T-cell (primary cell): ENCODE measurements around the gene RNF224. TPM values are rescaled to one million over a fixed set of nuclear protein-coding genes. Genes with fewer than 3 reads are reported as not detected.

Experiments
- ATAC-seq, 4 experiments: fragments of 200-7000 bp in 3 of 4; fragments of 150-1000 bp in 1 of 4; cut with Tn5 transposase; replicated peaks in 1 of 4; 1 replicate in 3 of 4; 2 replicates in 1 of 4; pipeline ENCODE4 v1.10.0; 2021; ENCODE audit warnings: moderate library complexity in 3 of 4, mild to moderate bottlenecking in 2 of 4, moderate number of reproducible peaks in 1 of 4
- CTCF ChIA-PET, 2 donors: fragments of 300-600 bp; sonication (Branson Sonifier 250); formaldehyde crosslinking; loops; one replicate each; lab custom pipeline; 2022; ENCODE audit warnings: antibody characterized with exemption in 2 of 2; lab: Charles Lee
- POLR2A ChIA-PET, 2 donors: fragments of 300-600 bp; sonication (Branson Sonifier 250); formaldehyde crosslinking; loops; one replicate each; lab custom pipeline; 2022; ENCODE audit warnings: antibody characterized with exemption in 2 of 2; lab: Charles Lee
- DNase-seq, 35 experiments: peaks; one replicate each; pipeline versions ENCODE4 v3.0.0 to v3.0.0-alpha.2; 2013 to 2023
- H3K27ac ChIP-seq: one replicate; pipeline ENCODE4 v1.5.1; 2013; ENCODE audit warnings: low read length
- H3K27me3 ChIP-seq, 2 experiments: replicated peaks in 1 of 2; 1 replicate in 1 of 2; 2 replicates in 1 of 2; pipeline versions ENCODE4 v1.6.1 to v1.7.0; 2013; ENCODE audit warnings: low read length in 1 of 2, mixed read lengths in 1 of 2; ENCODE audit not compliant: control insufficient read depth in 2 of 2, insufficient read depth in 2 of 2; ENCODE audit errors: extremely low read depth in 1 of 2
- H3K36me3 ChIP-seq, 2 donors: 1 replicate in 1 of 2; 2 replicates in 1 of 2; pipeline versions ENCODE4 v1.6.1 to v1.7.0; 2013; ENCODE audit warnings: low read length in 1 of 2; ENCODE audit not compliant: control insufficient read depth in 2 of 2, insufficient read depth in 1 of 2; ENCODE audit errors: extremely low read depth in 1 of 2
- H3K4me1 ChIP-seq, 2 experiments: 1 replicate in 1 of 2; 2 replicates in 1 of 2; pipeline versions ENCODE4 v1.6.1 to v1.7.0; 2013; ENCODE audit warnings: low read length in 2 of 2, mixed read lengths in 1 of 2; ENCODE audit not compliant: insufficient read depth in 2 of 2, control insufficient read depth in 1 of 2; ENCODE audit errors: extremely low read depth in 1 of 2
- H3K4me3 ChIP-seq, 2 donors: 1 replicate in 1 of 2; 2 replicates in 1 of 2; pipeline versions ENCODE4 v1.5.1 to v1.7.0; 2013; ENCODE audit warnings: mild to moderate bottlenecking in 2 of 2, low read length in 1 of 2, moderate library complexity in 1 of 2; ENCODE audit not compliant: control insufficient read depth in 1 of 2; ENCODE audit errors: extremely low read depth in 1 of 2
- H3K9me3 ChIP-seq: 2 replicates; pipeline ENCODE4 v1.7.0; 2013
- H3K27ac Mint-ChIP-seq, 2 donors: one replicate each; pipeline ENCODE4 v1.8.0; 2020 to 2021; ENCODE audit warnings: mild to moderate bottlenecking in 2 of 2, mixed read lengths in 2 of 2
- H3K27me3 Mint-ChIP-seq, 2 donors: one replicate each; pipeline ENCODE4 v1.8.0; 2021 to 2022; ENCODE audit warnings: mixed read lengths in 2 of 2
- H3K36me3 Mint-ChIP-seq: one replicate; pipeline ENCODE4 v1.8.0; 2021; ENCODE audit warnings: mixed read lengths
- H3K4me1 Mint-ChIP-seq, 3 donors: one replicate each; pipeline ENCODE4 v1.8.0; 2020 to 2022; ENCODE audit warnings: mixed read lengths in 3 of 3, mild to moderate bottlenecking in 1 of 3
- H3K4me3 Mint-ChIP-seq, 3 donors: one replicate each; pipeline ENCODE4 v1.8.0; 2020 to 2022; ENCODE audit warnings: mild to moderate bottlenecking in 3 of 3, mixed read lengths in 3 of 3, moderate library complexity in 3 of 3
- H3K9me3 Mint-ChIP-seq, 3 donors: one replicate each; pipeline ENCODE4 v1.8.0; 2020 to 2022; ENCODE audit warnings: mixed read lengths in 3 of 3
- WGBS: methylation state at CpG from one replicate; pipeline ENCODE4 v1.1.5; 2013; ENCODE audit warnings: missing lambda C conversion rate; ENCODE audit not compliant: insufficient coverage; 5-methylcytosine and 5-hydroxymethylcytosine counted together
- total RNA-seq, 35 experiments: library from RNA in 6 of 35; stranded (reverse) in 6 of 35; fragments of 120-200 nt in 1 of 35; gene quantifications; one replicate each; pipeline versions ENCODE4 v1.2.1 to v1.2.4 and lab custom pipeline; 2013 to 2026

The RNF224 gene
- total RNA-seq, 5 donors from 2014 or later (not counting 1 experiment from before 2014, with no cell fraction given): not detected

GRCh38 chr9:137251194-137251461 lies 23.8 kb downstream of the RNF224 start, which contains the start of gene STPG3:
Gene STPG3 (plus strand): TSS chr9:137251286. CDS start chr9:137251287, 1 bp downstream.
- H3K36me3 ChIP-seq: peaks cover 0 to 1% of the 10 kb centered on the region in 2 donors
- Mint-ChIP-seq H3K9me3 (no peaks in the 10 kb centered on the region), H3K27me3 (no peaks in the 10 kb centered on the region), H3K4me1 (peaks cover 5 to 6% (median 5%) of the 10 kb centered on the region in 3 donors), H3K27ac (no peak within 1 kb of the TSS), H3K36me3 (no peaks in the 10 kb centered on the region), H3K4me3 (no peak within 1 kb of the TSS)
- 88% methylated on average over 4 of the region's 4 CpGs for WGBS
- POLR2A ChIA-PET: no interaction called here
- no peak within 1 kb of the TSS for H3K27ac ChIP-seq
- DNase-seq (no peak), ATAC-seq (no peak)
- CTCF ChIA-PET: no interaction called here
- no peak within 1 kb of the TSS for H3K4me3 ChIP-seq
- no peaks in the 10 kb centered on the region for H3K9me3 ChIP-seq
- H3K4me1 ChIP-seq: peaks cover 2 to 19% of the 10 kb centered on the region in 2 experiments
- H3K27me3 ChIP-seq: no peaks in the 10 kb centered on the region

GRCh38 chr9:137251490-137252268 lies 24.4 kb downstream of the RNF224 start:
- Histone ChIP-seq H3K27me3 (no peaks in the 10 kb centered on the region), H3K4me1 (peaks cover 4 to 24% of the 10 kb centered on the region in 2 experiments), H3K36me3 (peaks cover 0 to 7% of the 10 kb centered on the region in 2 donors), H3K4me3 (no peak overlapping the region), H3K27ac (no peak overlapping the region), H3K9me3 (no peaks in the 10 kb centered on the region)
- DNase-seq (no peak), ATAC-seq (no peak)
- Mint-ChIP-seq H3K9me3 (no peaks in the 10 kb centered on the region), H3K4me3 (no peak overlapping the region), H3K36me3 (no peaks in the 10 kb centered on the region), H3K4me1 (peaks cover 11% of the 10 kb centered on the region in 3 donors), H3K27ac (no peak overlapping the region), H3K27me3 (no peaks in the 10 kb centered on the region)
- CTCF ChIA-PET: no interaction called here
- 96% methylated on average over 10 of the region's 22 CpGs for WGBS
- POLR2A ChIA-PET: no interaction called here

GRCh38 chr9:137252555-137253506 lies 25.5 kb downstream of the RNF224 start:
- WGBS: 84% methylated on average over 26 of the region's 35 CpGs
- no peak for ATAC-seq
- no peak overlapping the region for H3K27ac Mint-ChIP-seq

DNA sequence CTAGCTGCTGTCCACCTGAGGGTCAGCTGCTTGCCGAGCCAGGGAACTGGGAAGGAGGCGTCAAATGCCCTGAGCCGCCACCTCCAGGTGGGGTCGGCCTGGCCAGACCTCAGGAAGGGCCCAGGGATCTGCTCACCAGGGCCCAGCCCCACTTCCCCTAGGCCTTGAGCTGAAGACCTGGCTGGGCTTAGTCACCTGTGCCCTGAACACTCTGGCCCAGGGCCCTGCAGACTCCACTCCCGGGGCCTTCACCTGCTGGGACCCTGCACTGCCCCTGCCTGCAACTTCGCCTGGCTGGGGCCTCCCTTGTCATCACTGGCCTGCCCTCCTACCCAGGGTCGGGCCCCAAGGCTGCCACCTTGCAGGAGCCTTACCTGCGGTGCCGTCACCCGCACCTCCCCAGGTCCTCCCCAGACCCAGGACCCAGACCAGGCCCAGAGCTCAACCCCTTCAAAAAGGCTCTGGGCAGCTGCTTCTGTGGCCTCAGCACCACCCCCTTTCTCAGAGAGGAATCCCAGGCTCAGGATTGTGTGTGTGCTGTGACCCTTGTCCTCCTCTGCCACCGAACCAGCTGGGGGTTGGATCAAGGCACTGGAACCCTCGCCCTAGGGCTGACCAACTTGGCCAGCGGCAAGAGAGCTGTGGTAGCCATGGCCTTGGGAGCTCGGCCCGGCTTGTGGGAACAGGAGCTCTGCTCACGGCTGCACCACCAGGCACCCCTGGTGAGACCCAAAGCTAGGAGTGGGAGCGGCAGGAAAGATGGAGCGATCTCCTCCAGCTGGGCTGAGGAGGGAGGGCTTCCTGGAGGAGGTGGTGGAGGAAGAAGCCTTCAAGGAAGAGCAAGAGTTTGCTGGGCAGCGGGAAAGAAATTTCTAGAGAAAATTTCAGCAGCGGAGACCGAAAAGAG lies 26.7 kb downstream of the RNF224 start:
- H3K27ac Mint-ChIP-seq: peak overlapping the region; percentile 15 to 83
- Histone ChIP-seq H3K4me1 (peaks cover 4 to 28% of the 10 kb centered on the region in 2 experiments), H3K36me3 (peaks cover 0 to 14% of the 10 kb centered on the region in 2 donors), H3K27ac (no peak overlapping the region), H3K27me3 (no peaks in the 10 kb centered on the region), H3K4me3 (peak overlapping the region; percentile 68 to 87), H3K9me3 (no peaks in the 10 kb centered on the region)
- H3K27me3 Mint-ChIP-seq: no peaks in the 10 kb centered on the region
- CTCF ChIA-PET: interaction anchor here in 1 of 2 donors (1.6 kb wide), 1 partner anchor 17 kb away, joined by 8 read pairs; no protein-coding TSS in a partner anchor
- H3K4me1 Mint-ChIP-seq: peaks cover 11 to 16% (median 15%) of the 10 kb centered on the region in 3 donors
- H3K9me3 Mint-ChIP-seq: no peaks in the 10 kb centered on the region
- no peak for ATAC-seq
- 90% methylated on average over 21 of the region's 21 CpGs for WGBS
- peak overlapping the region; percentile 82 to 83 (median 82) for H3K4me3 Mint-ChIP-seq
- H3K36me3 Mint-ChIP-seq: peaks cover 4% of the 10 kb centered on the region
- DNase-seq: no peak
- POLR2A ChIA-PET: interaction anchor here (0.5 to 2.9 kb wide), 3 partner anchors 13 to 167 kb away, joined by 3 to 16 read pairs (median 4); partner anchors contain the start of genes MAN1B1 (in 1 of the 2) and TUBB4B (in 1 of the 2)

More at GRCh38 chr9:137252555-137253506, 25.5 kb downstream of the RNF224 start:
- no peak for DNase-seq
- Mint-ChIP-seq H3K36me3 (no peaks in the 10 kb centered on the region), H3K9me3 (no peaks in the 10 kb centered on the region), H3K4me1 (peaks cover 11 to 16% (median 15%) of the 10 kb centered on the region in 3 donors), H3K4me3 (peak overlapping the region in 1 of 3 donors; percentile 82), H3K27me3 (no peaks in the 10 kb centered on the region)
- Histone ChIP-seq H3K27ac (no peak overlapping the region), H3K36me3 (peaks cover 0 to 10% of the 10 kb centered on the region in 2 donors), H3K4me3 (no peak overlapping the region), H3K27me3 (no peaks in the 10 kb centered on the region), H3K9me3 (no peaks in the 10 kb centered on the region), H3K4me1 (peaks cover 4 to 28% of the 10 kb centered on the region in 2 experiments)
- POLR2A ChIA-PET: no interaction called here
- CTCF ChIA-PET: no interaction called here

- Mint-ChIP-seq H3K4me3 (peak within 1 kb of the TSS; percentile 82 to 90 (median 85)), H3K36me3 (peaks cover 9% of the 10 kb centered on the region)
- WGBS: 4% methylated on average over 105 of the region's 105 CpGs
Measured at GRCh38 chr9:137254624-137255447, 27.5 kb downstream of the RNF224 start, which contains the start of gene NELFB. Gene NELFB (plus strand): TSS chr9:137255327.

More at GRCh38 chr9:137254624-137255447, 27.5 kb downstream of the RNF224 start, which contains the start of gene NELFB:
- Histone ChIP-seq H3K4me3 (peak within 1 kb of the TSS; percentile 75 to 87), H3K4me1 (peaks cover 4 to 28% of the 10 kb centered on the region in 2 experiments), H3K27ac (peak within 1 kb of the TSS; percentile 23), H3K9me3 (no peaks in the 10 kb centered on the region), H3K36me3 (peaks cover 0 to 19% of the 10 kb centered on the region in 2 donors), H3K27me3 (no peaks in the 10 kb centered on the region)
- POLR2A ChIA-PET: interaction anchor here (0.7 to 2.9 kb wide), 2 partner anchors 14 to 168 kb away, joined by 3 to 16 read pairs; partner anchors contain the start of genes MAN1B1 (in 1 of the 2) and TUBB4B (in 1 of the 2)
- H3K4me1 Mint-ChIP-seq: peaks cover 11 to 16% (median 15%) of the 10 kb centered on the region in 3 donors
- peak within 1 kb of the TSS; percentile 81 to 83 for H3K27ac Mint-ChIP-seq
- no peaks in the 10 kb centered on the region for H3K9me3 Mint-ChIP-seq
- DNase-seq (peak; percentile 81 to 98 (median 92)), ATAC-seq (peak; percentile 89 to 93 (median 90))
- CTCF ChIA-PET: interaction anchor here in 1 of 2 donors (1.6 kb wide), 1 partner anchor 18 kb away, joined by 8 read pairs; no protein-coding TSS in a partner anchor
- H3K27me3 Mint-ChIP-seq: no peaks in the 10 kb centered on the region
